ENCODE data around the gene SFT2D1. TPM values are rescaled to one million over a fixed set of nuclear protein-coding genes. Genes with fewer than 3 reads are reported as not detected.
"Not testable (repeated sequence)": the region's sequence is repeated elsewhere in the genome, so short reads cannot be mapped to it uniquely, and the experiment has no call there.

Gene SFT2D1
- total RNA-seq, 6 experiments from 2014 or later, result 44.8 to 56.5 (median 47.3) TPM

DNA sequence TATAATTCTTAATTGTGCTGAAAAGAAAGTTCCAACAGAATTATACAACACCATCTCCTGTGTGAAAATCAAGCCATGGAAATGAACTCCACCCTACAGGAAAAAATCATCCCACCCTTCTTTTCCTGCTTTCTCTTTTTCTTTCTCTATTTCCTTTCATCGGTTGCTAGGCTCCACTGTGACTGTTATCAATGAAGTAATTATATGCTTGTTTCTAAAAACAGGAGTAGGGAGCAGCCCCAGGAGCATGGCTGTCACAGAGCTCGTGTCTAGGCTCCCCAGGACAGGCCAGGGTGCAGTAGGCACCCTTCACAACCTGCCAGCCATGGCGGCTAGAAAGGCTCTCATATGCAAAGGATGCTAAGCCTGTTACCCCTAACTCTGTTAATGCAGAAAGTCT lies 27.4 kb upstream of the SFT2D1 start:
- Mint-ChIP-seq H3K27ac (no peak overlapping the region), H3K4me3 (no peak overlapping the region), H3K9me3 (no peaks in the 10 kb centered on the region), H3K4me1 (ENCODE audit: low read depth) (peaks cover 16% of the 10 kb centered on the region), H3K36me3 (ENCODE audit: low read depth) (no peaks in the 10 kb centered on the region), H3K27me3 (ENCODE audit: insufficient read depth) (no peaks in the 10 kb centered on the region; the same call in 1 of the 2 replicates)
- DNase-seq, result no peak
- no peak for TF ChIP-seq CTCF (IDR thresholded peaks at IDR 0.05)

DNA sequence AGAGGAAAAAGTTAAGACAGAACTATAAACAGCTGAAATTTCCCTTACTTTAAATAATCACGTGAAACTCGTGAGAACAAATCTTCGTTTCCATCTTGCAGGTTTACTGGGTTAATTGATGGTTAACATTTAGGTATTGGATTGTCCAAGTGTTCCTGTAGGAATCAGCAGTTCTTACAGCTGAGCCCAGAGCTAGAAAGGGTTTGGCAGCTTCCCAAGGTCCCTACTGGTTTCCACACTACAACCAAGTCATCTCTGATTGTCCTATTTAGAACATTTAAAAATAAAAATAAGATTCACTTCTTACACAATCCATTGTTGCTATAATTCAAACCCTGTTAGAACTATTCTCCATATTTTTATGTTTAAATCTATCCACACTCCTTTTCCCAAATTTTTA lies 24.6 kb upstream of the SFT2D1 start:
- no peak for DNase-seq
- Mint-ChIP-seq H3K4me3 (no peak overlapping the region), H3K36me3 (ENCODE audit: low read depth) (no peaks in the 10 kb centered on the region), H3K27me3 (ENCODE audit: insufficient read depth) (no peaks in the 10 kb centered on the region; the same call in 1 of the 2 replicates), H3K4me1 (ENCODE audit: low read depth) (peaks cover 22% of the 10 kb centered on the region), H3K27ac (no peak overlapping the region), H3K9me3 (no peaks in the 10 kb centered on the region)
- no peak for TF ChIP-seq CTCF (IDR thresholded peaks at IDR 0.05)

- DNase-seq, result no peak
- H3K27me3 Mint-ChIP-seq (ENCODE audit: insufficient read depth), result no peaks in the 10 kb centered on the region; the same call in 1 of the 2 replicates
- H3K27ac Mint-ChIP-seq, result peak overlapping the region; percentile 2
Measured at GRCh38 chr6:166365806-166366205, 23.5 kb upstream of the SFT2D1 start.

GRCh38 chr6:166365221-166365620 lies 22.9 kb upstream of the SFT2D1 start:
- no peak overlapping the region for H3K4me3 Mint-ChIP-seq
- peak overlapping the region; percentile 2; the same call in 1 of the 2 replicates for H3K27ac Mint-ChIP-seq
- H3K27me3 Mint-ChIP-seq (ENCODE audit: insufficient read depth), result no peaks in the 10 kb centered on the region; the same call in 1 of the 2 replicates
- no peaks in the 10 kb centered on the region for H3K36me3 Mint-ChIP-seq (ENCODE audit: low read depth)
- H3K9me3 Mint-ChIP-seq, result no peaks in the 10 kb centered on the region
- H3K4me1 Mint-ChIP-seq (ENCODE audit: low read depth), result peaks cover 22% of the 10 kb centered on the region
- peak; percentile 48 for DNase-seq
- no peak for TF ChIP-seq CTCF (IDR thresholded peaks at IDR 0.05)

More at GRCh38 chr6:166365806-166366205, 23.5 kb upstream of the SFT2D1 start:
- TF ChIP-seq CTCF (IDR thresholded peaks at IDR 0.05), result no peak
- Mint-ChIP-seq H3K9me3 (no peaks in the 10 kb centered on the region), H3K4me1 (ENCODE audit: low read depth) (peaks cover 22% of the 10 kb centered on the region), H3K4me3 (peak overlapping the region; percentile 52), H3K36me3 (ENCODE audit: low read depth) (no peaks in the 10 kb centered on the region)

GRCh38 chr6:166364456-166364855 lies 22.1 kb upstream of the SFT2D1 start:
- no peaks in the 10 kb centered on the region for H3K9me3 Mint-ChIP-seq
- no peak overlapping the region; the same call in 1 of the 2 replicates for H3K27ac Mint-ChIP-seq
- TF ChIP-seq CTCF (IDR thresholded peaks at IDR 0.05), result no peak
- peaks cover 22% of the 10 kb centered on the region for H3K4me1 Mint-ChIP-seq (ENCODE audit: low read depth)
- no peak for DNase-seq
- H3K27me3 Mint-ChIP-seq (ENCODE audit: insufficient read depth), result no peaks in the 10 kb centered on the region; the same call in 1 of the 2 replicates
- H3K36me3 Mint-ChIP-seq (ENCODE audit: low read depth), result no peaks in the 10 kb centered on the region
- H3K4me3 Mint-ChIP-seq, result no peak overlapping the region; the same call in 1 of the 2 replicates

GRCh38 chr6:166362427-166362826 lies 20.1 kb upstream of the SFT2D1 start:
- peaks cover 22% of the 10 kb centered on the region for H3K4me1 Mint-ChIP-seq (ENCODE audit: low read depth)
- H3K4me3 Mint-ChIP-seq; H3K36me3 Mint-ChIP-seq (ENCODE audit: low read depth); H3K27me3 Mint-ChIP-seq (ENCODE audit: insufficient read depth); DNase-seq; H3K9me3 Mint-ChIP-seq; H3K27ac Mint-ChIP-seq: not testable (repeated sequence)
